Breast epithelium (tissue), 3 donors: Measurements from ENCODE around the gene IMMP2L.

Experiments used
- POLR2A ChIP-seq: fragments of 450-650 bp; IDR thresholded peaks from one replicate; pipeline ENCODE4 v1.6.1; 2016; ENCODE audit warnings: antibody characterized with exemption, mild to moderate bottlenecking, moderate library complexity
- POLR2AphosphoS5 ChIP-seq, 3 donors: sonication (generic); formaldehyde crosslinking; IDR thresholded peaks; one replicate each; pipeline ENCODE4 v1.6.1; 2017; ENCODE audit warnings: antibody characterized with exemption in 3 of 3
- TF ChIP-seq, protein P1 (sequence below), 3 donors: fragments of 450-650 bp; IDR thresholded peaks; one replicate each; pipeline ENCODE4 v1.5.1; 2016 to 2017; ENCODE audit warnings: antibody characterized with exemption in 3 of 3, mild to moderate bottlenecking in 3 of 3, moderate library complexity in 3 of 3

DNA sequence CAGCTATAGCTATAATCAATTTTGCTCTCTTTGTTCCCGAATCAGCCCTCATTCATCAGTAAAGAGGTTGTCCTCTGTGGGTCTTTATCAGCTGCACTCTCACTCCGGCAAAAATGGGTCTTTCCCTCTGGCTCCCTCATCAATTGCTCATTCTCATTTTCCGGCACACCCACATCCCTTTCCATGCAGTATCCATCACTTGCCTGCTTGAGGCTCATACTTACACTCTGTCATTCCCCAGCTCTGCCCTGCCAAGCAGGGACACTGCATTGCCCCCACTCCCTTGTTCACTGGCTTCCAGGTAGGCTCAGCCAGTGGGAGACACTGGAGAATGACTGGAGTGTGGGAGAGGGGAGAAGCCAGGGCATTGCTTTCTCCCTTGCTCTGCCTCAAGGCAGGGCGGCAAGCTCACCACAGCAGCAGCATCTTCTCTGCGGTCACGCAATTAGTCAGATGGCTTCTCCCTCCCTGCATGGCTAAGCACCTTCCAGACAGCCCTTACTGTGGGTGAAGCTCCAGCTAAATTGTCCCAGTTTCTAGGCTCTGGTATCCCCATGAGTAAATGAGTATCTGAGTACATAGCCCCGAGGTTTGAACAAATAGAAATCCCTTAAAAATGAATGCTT lies 942.1 kb downstream of the IMMP2L start:
- TF ChIP-seq, protein P1, sequence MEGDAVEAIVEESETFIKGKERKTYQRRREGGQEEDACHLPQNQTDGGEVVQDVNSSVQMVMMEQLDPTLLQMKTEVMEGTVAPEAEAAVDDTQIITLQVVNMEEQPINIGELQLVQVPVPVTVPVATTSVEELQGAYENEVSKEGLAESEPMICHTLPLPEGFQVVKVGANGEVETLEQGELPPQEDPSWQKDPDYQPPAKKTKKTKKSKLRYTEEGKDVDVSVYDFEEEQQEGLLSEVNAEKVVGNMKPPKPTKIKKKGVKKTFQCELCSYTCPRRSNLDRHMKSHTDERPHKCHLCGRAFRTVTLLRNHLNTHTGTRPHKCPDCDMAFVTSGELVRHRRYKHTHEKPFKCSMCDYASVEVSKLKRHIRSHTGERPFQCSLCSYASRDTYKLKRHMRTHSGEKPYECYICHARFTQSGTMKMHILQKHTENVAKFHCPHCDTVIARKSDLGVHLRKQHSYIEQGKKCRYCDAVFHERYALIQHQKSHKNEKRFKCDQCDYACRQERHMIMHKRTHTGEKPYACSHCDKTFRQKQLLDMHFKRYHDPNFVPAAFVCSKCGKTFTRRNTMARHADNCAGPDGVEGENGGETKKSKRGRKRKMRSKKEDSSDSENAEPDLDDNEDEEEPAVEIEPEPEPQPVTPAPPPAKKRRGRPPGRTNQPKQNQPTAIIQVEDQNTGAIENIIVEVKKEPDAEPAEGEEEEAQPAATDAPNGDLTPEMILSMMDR (IDR thresholded peaks at IDR 0.05): no peak
- TF ChIP-seq POLR2A: no peak
- TF ChIP-seq POLR2AphosphoS5 (IDR thresholded peaks at IDR 0.05): no peak
